B cell (primary cell): ENCODE measurements around the gene CACTIN. TPM values are rescaled to one million over a fixed set of nuclear protein-coding genes. Genes with fewer than 3 reads are reported as not detected.

Experiments used
- ATAC-seq: fragments of 200-7000 bp; cut with Tn5 transposase; one replicate; pipeline ENCODE4 v1.10.0; 2021; ENCODE audit warnings: low read depth, mild to moderate bottlenecking, moderate number of reproducible peaks, moderate library complexity
- CTCF ChIA-PET: fragments of 350-600 bp; sonication (Branson Sonifier 250); formaldehyde crosslinking; loops from one replicate; lab custom pipeline; 2021; ENCODE audit warnings: antibody characterized with exemption, inconsistent platforms; lab: Charles Lee
- POLR2A ChIA-PET: fragments of 350-600 bp; sonication (Branson Sonifier 250); formaldehyde crosslinking; loops from one replicate; lab custom pipeline; 2021; ENCODE audit warnings: antibody characterized with exemption; lab: Charles Lee
- DNase-seq: peaks from one replicate; pipeline ENCODE4 v3.0.0; 2013
- H2AFZ ChIP-seq: 2 replicates; pipeline ENCODE4 v1.6.1; 2012; ENCODE audit warnings: mild to moderate bottlenecking, low read depth, low read length; ENCODE audit not compliant: insufficient read depth, poor library complexity, severe bottlenecking
- H3K27ac ChIP-seq, 2 donors: 1 replicate in 1 of 2; 2 replicates in 1 of 2; pipeline ENCODE4 v1.5.1; 2012 to 2013; ENCODE audit warnings: low read length in 2 of 2, mild to moderate bottlenecking in 2 of 2, moderate library complexity in 1 of 2
- H3K27me3 ChIP-seq, 4 experiments: fragments of 200-600 bp in 1 of 4; sonication (generic) in 1 of 4; replicated peaks in 1 of 4; 1 replicate in 2 of 4; 2 replicates in 2 of 4; pipeline versions ENCODE4 v1.6.1 to v1.7.0; 2013 to 2016; ENCODE audit warnings: low read length in 3 of 4, mild to moderate bottlenecking in 2 of 4, mixed read lengths in 1 of 4, moderate library complexity in 1 of 4; ENCODE audit not compliant: insufficient read depth in 4 of 4, control insufficient read depth in 3 of 4; ENCODE audit errors: control extremely low read depth in 1 of 4
- H3K36me3 ChIP-seq, 2 experiments: replicated peaks in 1 of 2; 1 replicate in 1 of 2; 2 replicates in 1 of 2; pipeline versions ENCODE4 v1.6.1 to v1.7.1; 2013; ENCODE audit warnings: low read length in 1 of 2; ENCODE audit not compliant: insufficient read depth in 2 of 2, control insufficient read depth in 1 of 2; ENCODE audit errors: control extremely low read depth in 1 of 2, extremely low read depth in 1 of 2
- H3K4me1 ChIP-seq, 2 donors: fragments of 200-600 bp in 1 of 2; sonication (generic) in 1 of 2; 1 replicate in 1 of 2; 2 replicates in 1 of 2; pipeline versions ENCODE4 v1.5.1 to v1.6.1; 2013 to 2017; ENCODE audit warnings: low read length in 2 of 2; ENCODE audit not compliant: control insufficient read depth in 2 of 2, insufficient read depth in 2 of 2
- H3K4me2 ChIP-seq: replicated peaks from 2 replicates; pipeline ENCODE3; 2012; ENCODE audit warnings: mild to moderate bottlenecking, low read depth, low read length; ENCODE audit not compliant: poor library complexity, severe bottlenecking
- H3K4me3 ChIP-seq, 5 experiments: fragments of 200-600 bp in 1 of 5; sonication (generic) in 1 of 5; 1 replicate in 3 of 5; 2 replicates in 2 of 5; pipeline versions ENCODE4 v1.5.1 to v1.7.0; 2011 to 2016; ENCODE audit warnings: low read length in 4 of 5, mild to moderate bottlenecking in 4 of 5, low read depth in 2 of 5, control low read depth in 1 of 5, moderate library complexity in 1 of 5; ENCODE audit not compliant: insufficient read depth in 1 of 5; ENCODE audit errors: control extremely low read depth in 1 of 5, extremely low read depth in 1 of 5
- H3K79me2 ChIP-seq: fragments of 200-600 bp; sonication (generic); one replicate; pipeline ENCODE4 v1.6.0; 2016; ENCODE audit warnings: low read length; ENCODE audit not compliant: control insufficient read depth, insufficient read depth
- H3K9ac ChIP-seq: fragments of 200-600 bp; sonication (generic); 2 replicates; pipeline ENCODE4 v1.6.1; 2017; ENCODE audit warnings: mild to moderate bottlenecking, low read length, moderate library complexity
- H3K9me3 ChIP-seq, 3 donors: one replicate each; pipeline versions ENCODE4 v1.6.1 to v1.7.1; 2013; ENCODE audit warnings: low read length in 2 of 3; ENCODE audit not compliant: control insufficient read depth in 2 of 3, insufficient read depth in 1 of 3; ENCODE audit errors: control extremely low read depth in 1 of 3
- H4K20me1 ChIP-seq: 2 replicates; pipeline ENCODE4 v1.6.0; 2012; ENCODE audit warnings: mild to moderate bottlenecking, low read length; ENCODE audit not compliant: insufficient read depth, control insufficient read depth, poor library complexity, severe bottlenecking
- H3K27ac Mint-ChIP-seq: one replicate; pipeline ENCODE4 v1.8.0; 2021; ENCODE audit warnings: mixed read lengths
- H3K27me3 Mint-ChIP-seq: one replicate; pipeline ENCODE4 v1.8.0; 2021; ENCODE audit warnings: mixed read lengths
- H3K4me1 Mint-ChIP-seq: one replicate; pipeline ENCODE4 v1.8.0; 2021; ENCODE audit warnings: mixed read lengths
- H3K4me3 Mint-ChIP-seq: one replicate; pipeline ENCODE4 v1.8.0; 2021; ENCODE audit warnings: mixed read lengths
- H3K9me3 Mint-ChIP-seq: one replicate; pipeline ENCODE4 v1.8.0; 2022; ENCODE audit warnings: mixed read lengths; ENCODE audit not compliant: insufficient read depth
- CTCF ChIP-seq: fragments of 200-600 bp; IDR thresholded peaks from one replicate; pipeline ENCODE4 v1.8.0; 2022; ENCODE audit warnings: antibody characterized with exemption, mild to moderate bottlenecking
- EZH2 ChIP-seq: IDR thresholded peaks from 2 replicates; pipeline ENCODE4 v1.6.1; 2012; ENCODE audit warnings: borderline replicate concordance, low read depth, mild to moderate bottlenecking, moderate library complexity, low read length; ENCODE audit not compliant: insufficient read depth, poor library complexity, severe bottlenecking
- WGBS: methylation state at CpG from one replicate; pipeline ENCODE4 v1.1.5; 2013; ENCODE audit warnings: missing lambda C conversion rate; ENCODE audit not compliant: insufficient coverage; 5-methylcytosine and 5-hydroxymethylcytosine counted together
- intact Hi-C: fragments of 100-400 bp; cut with micrococcal nuclease; formaldehyde crosslinking; loops from one replicate; pipeline ENCODE4 v1.10.0; 2022
- polyA plus RNA-seq: library from polyadenylated mRNA; depleted of rRNA; stranded (reverse); fragments of >200 nt; gene quantifications from 2 replicates; pipeline ENCODE4 v1.2.3, GENCODE V29; 2012
- total RNA-seq, 2 donors: library from RNA; stranded (reverse); fragments of 120-200 nt in 1 of 2; gene quantifications; 1 replicate in 1 of 2; 2 replicates in 1 of 2; pipeline versions ENCODE4 v1.2.3 to v1.2.4, GENCODE V29; 2013 to 2022

CACTIN gene
- total and polyA plus RNA-seq, 2 donors (not counting 1 experiment from before 2014, with no cell fraction given): 40.6 to 41.8 TPM

DNA sequence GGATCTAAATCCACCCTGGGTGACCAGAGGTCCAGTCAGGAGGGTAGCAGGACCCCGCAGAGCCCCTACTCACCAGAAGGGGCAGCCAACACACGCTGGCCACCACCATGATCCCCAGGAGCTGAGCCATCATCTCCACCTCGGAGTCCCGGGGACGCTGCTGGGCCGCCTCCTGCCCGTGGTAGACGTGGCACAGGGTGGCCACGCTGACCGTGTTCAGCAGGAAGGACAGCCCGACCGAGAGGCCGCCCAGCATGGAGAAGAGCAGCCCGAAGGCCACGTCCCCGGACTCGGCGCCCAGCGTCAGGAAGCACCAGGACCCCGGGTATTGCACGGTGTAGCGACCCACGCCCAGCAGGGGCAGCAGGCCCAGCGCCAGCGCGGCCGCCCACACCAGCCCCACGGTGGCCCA is 26.8 kb downstream of the CACTIN start:
- 97% methylated on average over 28 of the region's 28 CpGs for WGBS
- no peak for DNase-seq
- intact Hi-C loops: no loop called here

More for the DNA sequence above, 26.8 kb downstream of the CACTIN start:
- Histone ChIP-seq H3K9ac (no peak overlapping the region), H3K4me2 (no peak overlapping the region), H3K79me2 (no peaks in the 10 kb centered on the region), H4K20me1 (no peaks in the 10 kb centered on the region), H2AFZ (no peak overlapping the region), H3K9me3 (peaks cover 0 to 7% (median 0%) of the 10 kb centered on the region in 3 donors), H3K4me1 (peaks cover 5 to 8% of the 10 kb centered on the region in 2 donors), H3K4me3 (no peak overlapping the region), H3K36me3 (no peaks in the 10 kb centered on the region), H3K27ac (no peak overlapping the region), H3K27me3 (no peaks in the 10 kb centered on the region)
- H3K27ac Mint-ChIP-seq: no peak overlapping the region
- TF ChIP-seq CTCF (no peak), EZH2 (no peak)
- ChIA-PET CTCF (no interaction called here), POLR2A (no interaction called here)
- no peak overlapping the region for H3K4me3 Mint-ChIP-seq
- H3K4me1 Mint-ChIP-seq: no peaks in the 10 kb centered on the region
- no peaks in the 10 kb centered on the region for H3K9me3 Mint-ChIP-seq
- no peak for ATAC-seq
- H3K27me3 Mint-ChIP-seq: no peaks in the 10 kb centered on the region
